MCF 10A (cell line): ENCODE measurements around the gene DPH1. TPM values are rescaled to one million over a fixed set of nuclear protein-coding genes. Genes with fewer than 3 reads are reported as not detected.

Experiments used
- BruUV-seq: library from RNA; stranded (reverse); fragments of 400-500 nt; replicated peaks from 2 replicates; lab custom pipeline; 2021; lab: Mats Ljungman, UMichigan
- CTCF ChIA-PET: fragments of 300-600 bp; sonication (Branson Sonifier 250); formaldehyde crosslinking; extraction: SDS; loops from one replicate; lab custom pipeline; 2021; ENCODE audit warnings: antibody characterized with exemption, inconsistent platforms; lab: Yijun Ruan, JAX
- POLR2A ChIA-PET: fragments of 300-600, 350-650 bp; sonication (Branson Sonifier 250); formaldehyde crosslinking; extraction: SDS; loops from one replicate; lab custom pipeline; 2020; ENCODE audit warnings: antibody characterized with exemption, inconsistent platforms; lab: Yijun Ruan, JAX
- DNase-seq: peaks from one replicate; pipeline ENCODE4 v3.0.0-alpha.2; 2018; ENCODE audit not compliant: unreplicated experiment
- H3K27ac Mint-ChIP-seq: one replicate; pipeline ENCODE4 v1.8.0; 2022; ENCODE audit warnings: mild to moderate bottlenecking, low read depth, mixed read lengths; ENCODE audit not compliant: unreplicated experiment
- H3K27me3 Mint-ChIP-seq: one replicate; pipeline ENCODE4 v1.8.0; 2022; ENCODE audit warnings: mixed read lengths; ENCODE audit not compliant: insufficient read depth, unreplicated experiment
- H3K36me3 Mint-ChIP-seq: one replicate; pipeline ENCODE4 v1.8.0; 2022; ENCODE audit warnings: mild to moderate bottlenecking, moderate library complexity, mixed read lengths; ENCODE audit not compliant: insufficient read depth, unreplicated experiment
- H3K4me1 Mint-ChIP-seq: one replicate; pipeline ENCODE4 v1.8.0; 2022; ENCODE audit warnings: mixed read lengths; ENCODE audit not compliant: insufficient read depth, unreplicated experiment
- H3K4me3 Mint-ChIP-seq: one replicate; pipeline ENCODE4 v1.8.0; 2022; ENCODE audit warnings: mild to moderate bottlenecking, moderate library complexity, mixed read lengths; ENCODE audit not compliant: unreplicated experiment
- H3K9me3 Mint-ChIP-seq: one replicate; pipeline ENCODE4 v1.8.0; 2022; ENCODE audit warnings: mixed read lengths; ENCODE audit not compliant: unreplicated experiment
- intact Hi-C: fragments of 100-400 bp; cut with micrococcal nuclease; formaldehyde crosslinking; loops from 2 replicates; pipeline ENCODE4 v1.14.1; 2022
- total RNA-seq: library from RNA; stranded (reverse); gene quantifications from 2 replicates; pipeline ENCODE4 v1.2.3, GENCODE V29; 2022
- TF ChIP-seq, protein P1 (sequence below): fragments of 200-600 bp; IDR thresholded peaks from one replicate; pipeline ENCODE4 v1.8.0; 2022; ENCODE audit warnings: antibody characterized with exemption, mild to moderate bottlenecking; ENCODE audit not compliant: unreplicated experiment

The DPH1 gene
- total RNA-seq, 1 experiment from 2014 or later: 45.2 TPM

DNA sequence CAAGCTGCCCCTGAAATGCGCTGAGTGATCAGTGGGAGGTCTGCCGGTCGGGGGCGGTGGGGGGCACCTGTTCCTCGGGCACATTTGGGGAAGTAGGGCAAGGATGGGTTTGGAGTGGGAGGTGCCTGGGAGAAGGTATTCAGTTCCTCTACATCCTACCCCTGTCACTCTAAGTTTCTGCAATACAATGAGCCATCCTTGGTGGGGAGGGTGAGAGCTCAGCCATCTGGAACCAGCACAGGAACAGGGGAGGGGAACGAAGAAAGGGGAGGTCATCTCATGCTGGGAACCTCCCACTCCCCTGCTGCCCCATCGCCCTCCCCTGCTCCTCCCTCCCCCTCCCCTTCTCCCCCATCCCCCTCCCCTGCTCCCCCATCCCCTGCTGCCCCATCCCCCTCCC lies 4.2 kb downstream of the DPH1 start:
- H3K27ac Mint-ChIP-seq: no peak overlapping the region
- no peaks in the 10 kb centered on the region for H3K27me3 Mint-ChIP-seq
- POLR2A ChIA-PET: interaction anchor here (0.6 to 1.0 kb wide), 2 partner anchors 10 to 73 kb away, joined by 3 read pairs; no protein-coding TSS in a partner anchor
- TF ChIP-seq, protein P1, sequence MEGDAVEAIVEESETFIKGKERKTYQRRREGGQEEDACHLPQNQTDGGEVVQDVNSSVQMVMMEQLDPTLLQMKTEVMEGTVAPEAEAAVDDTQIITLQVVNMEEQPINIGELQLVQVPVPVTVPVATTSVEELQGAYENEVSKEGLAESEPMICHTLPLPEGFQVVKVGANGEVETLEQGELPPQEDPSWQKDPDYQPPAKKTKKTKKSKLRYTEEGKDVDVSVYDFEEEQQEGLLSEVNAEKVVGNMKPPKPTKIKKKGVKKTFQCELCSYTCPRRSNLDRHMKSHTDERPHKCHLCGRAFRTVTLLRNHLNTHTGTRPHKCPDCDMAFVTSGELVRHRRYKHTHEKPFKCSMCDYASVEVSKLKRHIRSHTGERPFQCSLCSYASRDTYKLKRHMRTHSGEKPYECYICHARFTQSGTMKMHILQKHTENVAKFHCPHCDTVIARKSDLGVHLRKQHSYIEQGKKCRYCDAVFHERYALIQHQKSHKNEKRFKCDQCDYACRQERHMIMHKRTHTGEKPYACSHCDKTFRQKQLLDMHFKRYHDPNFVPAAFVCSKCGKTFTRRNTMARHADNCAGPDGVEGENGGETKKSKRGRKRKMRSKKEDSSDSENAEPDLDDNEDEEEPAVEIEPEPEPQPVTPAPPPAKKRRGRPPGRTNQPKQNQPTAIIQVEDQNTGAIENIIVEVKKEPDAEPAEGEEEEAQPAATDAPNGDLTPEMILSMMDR: no peak
- BruUV-seq: no TSS peak
- H3K4me3 Mint-ChIP-seq: no peak overlapping the region
- H3K4me1 Mint-ChIP-seq: no peaks in the 10 kb centered on the region
- CTCF ChIA-PET: interaction anchor here (1.6 kb wide), 1 partner anchor 125 kb away, joined by 6 read pairs; no protein-coding TSS in a partner anchor
- peaks cover 23% of the 10 kb centered on the region for H3K36me3 Mint-ChIP-seq
- no peaks in the 10 kb centered on the region for H3K9me3 Mint-ChIP-seq
- intact Hi-C loops: no loop called here
- no peak for DNase-seq

DNA sequence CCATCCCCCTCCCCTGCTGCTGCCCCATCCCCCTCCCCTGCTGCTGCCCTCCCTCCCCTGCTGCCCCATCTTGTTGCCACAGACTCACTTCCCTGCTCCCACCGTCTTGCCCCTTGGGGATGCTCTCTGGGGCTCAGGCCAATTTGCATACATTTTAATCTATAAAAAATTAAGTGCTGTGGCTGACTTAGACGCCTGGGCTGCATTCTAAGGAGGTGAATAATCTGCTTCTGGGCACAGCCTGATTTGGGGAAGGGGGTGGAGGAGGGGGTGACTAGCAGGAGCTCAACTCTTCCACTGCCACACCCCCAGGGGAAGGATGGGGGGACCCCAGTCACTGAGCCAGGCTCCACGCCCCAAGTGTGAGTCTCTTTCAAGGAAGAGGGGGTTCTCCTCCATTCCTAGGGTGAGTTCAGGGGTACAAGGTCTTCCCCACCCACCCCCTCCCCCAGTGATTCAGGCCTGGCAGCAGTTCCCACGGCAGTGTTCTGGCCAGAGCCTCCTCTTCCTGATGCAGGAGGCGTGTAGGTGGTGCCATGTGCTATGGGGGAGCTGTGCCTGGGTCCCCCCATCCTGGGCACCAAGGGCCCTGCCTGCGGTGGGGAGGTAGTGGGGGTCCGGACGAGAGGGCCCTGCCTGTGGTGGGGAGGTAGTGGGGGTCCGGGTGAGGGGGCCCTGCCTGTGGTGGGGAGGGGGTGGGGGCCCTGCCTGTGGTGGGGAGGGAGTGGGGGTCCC lies 5.0 kb downstream of the DPH1 start:
- Mint-ChIP-seq H3K27ac (no peak overlapping the region), H3K9me3 (no peaks in the 10 kb centered on the region), H3K27me3 (no peaks in the 10 kb centered on the region), H3K4me3 (no peak overlapping the region), H3K4me1 (no peaks in the 10 kb centered on the region), H3K36me3 (peaks cover 28% of the 10 kb centered on the region)
- ChIA-PET POLR2A (interaction anchor here (1.0 kb wide), 1 partner anchor 11 kb away, joined by 3 read pairs; no protein-coding TSS in a partner anchor), CTCF (interaction anchor here (1.6 kb wide), 1 partner anchor 126 kb away, joined by 6 read pairs; no protein-coding TSS in a partner anchor)
- intact Hi-C loops: no loop called here
- DNase-seq: no peak
- TF ChIP-seq, protein P1: no peak
- BruUV-seq: no TSS peak

- H3K36me3 Mint-ChIP-seq: peaks cover 28% of the 10 kb centered on the region
- intact Hi-C loops: no loop called here
- no peaks in the 10 kb centered on the region for H3K27me3 Mint-ChIP-seq
- CTCF ChIA-PET: no interaction called here
- TF ChIP-seq, protein P1: no peak
- H3K4me1 Mint-ChIP-seq: no peaks in the 10 kb centered on the region
- POLR2A ChIA-PET: no interaction called here
- BruUV-seq: no TSS peak
- H3K4me3 Mint-ChIP-seq: no peak overlapping the region
- no peak overlapping the region for H3K27ac Mint-ChIP-seq
- no peaks in the 10 kb centered on the region for H3K9me3 Mint-ChIP-seq
- DNase-seq: no peak
Observed at GRCh38 chr17:2035541-2036488, 5.9 kb downstream of the DPH1 start.
